SIG-M5 treated with dmso at 0.1 percent for 504 hours (cell line): ENCODE measurements around the gene ABCA1.

ENCODE experiments used
- DNase-seq: peaks from one replicate; lab custom pipeline; 2025; ENCODE audit not compliant: unreplicated experiment; lab: John Stamatoyannopoulos, UW

Gene ABCA1

DNA sequence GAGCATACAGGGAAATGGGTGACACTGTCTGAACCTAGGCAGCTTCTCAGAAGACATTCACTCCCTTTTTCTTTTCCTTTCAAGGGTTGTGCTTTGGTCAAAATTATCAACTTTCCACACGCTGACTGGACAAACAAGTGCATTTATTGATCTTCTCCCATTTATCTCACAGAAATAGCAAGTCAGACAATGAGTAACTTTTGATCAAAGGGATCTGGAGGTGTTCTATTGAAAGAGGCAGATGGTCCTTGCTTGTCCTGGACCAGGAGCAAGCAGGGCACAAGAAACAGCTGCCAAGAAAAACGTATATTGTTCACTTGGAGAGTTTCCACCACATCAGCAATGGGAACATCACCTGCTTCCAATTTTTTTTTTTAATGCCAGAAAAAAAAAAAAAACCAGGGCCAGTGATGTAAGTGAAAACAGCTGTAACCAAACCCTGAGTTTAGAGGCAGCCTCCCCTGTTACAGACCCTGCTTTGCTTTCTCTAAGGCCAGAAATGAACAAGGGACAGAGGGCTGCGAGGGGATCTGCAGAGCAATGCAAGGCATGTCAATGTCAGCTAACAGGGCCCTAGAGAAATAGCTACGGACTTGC lies 84.2 kb downstream of the ABCA1 start:
- DNase-seq: no peak

DNA sequence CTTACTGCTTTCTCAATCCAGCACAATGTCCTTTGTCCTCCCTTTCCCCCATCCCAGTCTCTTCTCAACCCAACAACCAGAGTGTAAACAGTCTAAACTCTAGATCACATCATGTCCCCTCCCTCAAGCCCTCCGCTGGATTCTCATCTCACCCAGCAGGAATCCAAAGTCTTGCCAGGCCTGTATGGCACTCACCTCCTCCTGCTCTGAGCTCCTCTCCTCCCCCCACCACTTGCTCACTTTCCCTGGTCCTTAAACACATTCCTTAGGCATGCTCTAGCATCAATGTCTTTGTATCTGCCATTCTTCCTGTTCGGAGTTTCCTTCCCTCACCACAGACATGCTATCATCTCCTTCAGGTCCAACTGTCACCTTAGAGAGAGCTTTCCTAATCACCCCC lies 85.3 kb downstream of the ABCA1 start:
- DNase-seq: no peak

DNA sequence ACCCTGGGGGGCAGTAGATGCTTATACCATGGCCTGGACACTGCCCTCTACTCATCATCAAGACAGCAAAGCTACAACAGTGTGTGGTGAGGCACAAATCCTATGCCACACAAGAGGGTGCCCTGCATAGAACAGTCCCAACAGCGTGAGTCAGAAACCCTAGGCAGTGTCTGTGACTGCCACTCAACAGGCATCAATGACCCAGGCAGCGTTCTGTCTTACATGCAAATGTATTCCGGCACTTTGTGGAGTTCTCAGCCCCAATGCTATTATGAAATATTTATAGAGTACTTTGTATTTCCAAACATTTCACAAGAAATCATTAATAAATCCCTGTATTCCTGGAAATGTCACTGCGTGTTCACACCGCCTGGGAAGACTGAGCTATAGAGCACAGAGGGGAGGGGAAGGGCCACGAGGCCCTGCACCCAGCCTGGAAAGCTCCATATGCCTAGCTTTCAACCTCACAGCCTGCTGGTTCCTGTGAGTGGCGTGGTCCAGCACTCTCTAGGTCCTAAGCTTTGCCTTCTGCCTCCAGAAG lies 86.3 kb downstream of the ABCA1 start:
- DNase-seq: no peak

DNA sequence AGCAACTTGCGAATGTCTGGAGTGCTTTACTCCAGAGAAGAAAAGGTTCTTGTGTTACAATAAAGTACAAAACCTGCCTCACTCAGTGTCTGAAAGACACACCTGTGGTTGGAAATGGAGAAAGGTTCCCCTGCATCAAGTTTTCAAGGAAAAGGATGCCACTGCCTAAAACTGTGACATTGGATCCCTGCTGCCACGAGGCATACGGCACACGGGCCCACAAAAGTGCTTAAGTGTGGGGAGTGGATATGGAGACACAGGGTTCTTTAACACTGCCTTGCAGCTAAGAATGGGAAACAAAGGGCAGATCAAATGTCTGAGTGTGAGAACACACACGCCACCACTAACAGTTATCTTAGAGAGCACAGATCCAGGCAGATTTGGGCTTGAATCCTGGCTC lies 89.0 kb downstream of the ABCA1 start:
- DNase-seq: no peak

DNA sequence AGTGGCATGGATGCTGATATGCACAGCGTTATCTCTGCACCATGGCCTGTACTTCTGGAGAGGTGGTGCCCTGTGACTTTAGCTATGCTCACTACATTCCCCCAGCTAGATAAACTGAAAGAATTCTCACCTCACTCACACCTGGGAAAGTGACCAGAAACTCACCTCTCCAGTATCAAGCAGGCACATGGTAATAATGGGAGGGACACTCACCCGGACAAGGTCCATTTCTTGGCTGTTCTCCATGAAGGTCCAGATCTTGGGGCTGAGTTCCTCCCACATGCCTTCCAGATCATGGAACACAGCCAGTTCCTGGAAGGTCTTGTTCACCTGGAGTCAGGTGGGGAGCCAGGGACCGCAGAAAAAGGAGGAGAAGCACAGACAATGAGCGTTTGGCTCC lies 91.2 kb downstream of the ABCA1 start:
- DNase-seq: no peak

DNA sequence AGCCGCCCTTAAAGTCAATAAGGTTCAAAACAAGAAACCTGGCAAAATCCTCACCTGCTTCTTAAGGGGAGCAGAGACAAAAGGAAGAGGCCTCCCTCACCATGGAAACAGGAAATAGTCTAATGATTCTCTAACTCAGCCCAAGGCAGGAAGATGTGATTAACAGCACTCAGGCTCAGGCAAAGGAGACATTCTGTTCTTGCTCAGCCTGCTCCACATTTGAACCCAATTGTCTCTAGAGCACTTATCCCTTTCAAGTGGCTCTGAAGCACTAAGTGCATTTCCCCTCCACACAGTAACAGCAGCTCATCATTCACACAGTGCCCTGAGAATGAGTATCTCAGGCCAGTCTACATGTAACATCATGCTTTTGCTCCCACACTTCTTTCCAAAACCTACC lies 91.7 kb downstream of the ABCA1 start:
- no peak for DNase-seq

DNA sequence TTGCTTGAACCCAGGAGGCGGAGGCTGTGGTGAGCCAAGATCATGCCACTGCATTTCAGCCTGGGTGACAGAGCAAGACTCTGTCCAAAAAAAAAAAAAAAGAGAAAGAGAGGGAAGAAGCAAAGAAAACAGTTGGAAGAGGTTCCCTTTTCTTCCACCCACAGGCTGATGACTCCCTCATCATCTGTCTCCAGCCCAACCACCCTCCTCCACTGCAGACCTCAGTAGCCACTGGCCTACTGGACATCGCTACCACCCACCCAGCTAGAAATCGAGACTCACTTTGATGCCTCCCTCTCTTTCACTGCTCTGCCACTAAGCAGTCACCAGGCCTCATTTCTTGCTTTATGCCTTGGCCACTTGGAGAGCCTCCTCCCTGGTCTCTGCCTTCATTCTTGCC lies 92.8 kb downstream of the ABCA1 start:
- DNase-seq: no peak

DNA sequence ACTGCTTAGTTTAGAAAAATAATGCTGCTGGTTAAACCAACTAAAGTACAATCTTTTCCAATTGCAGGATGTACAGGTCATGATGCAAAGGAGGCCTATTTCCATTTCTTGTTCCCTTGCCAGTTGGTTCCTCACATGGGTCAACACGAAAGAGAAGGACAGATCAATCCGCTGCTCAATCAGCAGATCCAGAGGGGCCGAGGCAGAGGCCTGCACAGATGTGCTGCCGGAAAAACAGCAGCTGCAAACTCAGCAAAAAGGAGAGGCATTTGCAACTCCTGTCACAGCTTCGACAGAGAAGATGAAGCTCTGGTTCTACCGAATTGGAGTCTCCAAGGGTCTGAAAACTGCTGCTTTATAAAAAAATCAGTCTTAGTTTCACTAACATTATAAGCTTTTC lies 94.3 kb downstream of the ABCA1 start:
- DNase-seq: no peak

DNA sequence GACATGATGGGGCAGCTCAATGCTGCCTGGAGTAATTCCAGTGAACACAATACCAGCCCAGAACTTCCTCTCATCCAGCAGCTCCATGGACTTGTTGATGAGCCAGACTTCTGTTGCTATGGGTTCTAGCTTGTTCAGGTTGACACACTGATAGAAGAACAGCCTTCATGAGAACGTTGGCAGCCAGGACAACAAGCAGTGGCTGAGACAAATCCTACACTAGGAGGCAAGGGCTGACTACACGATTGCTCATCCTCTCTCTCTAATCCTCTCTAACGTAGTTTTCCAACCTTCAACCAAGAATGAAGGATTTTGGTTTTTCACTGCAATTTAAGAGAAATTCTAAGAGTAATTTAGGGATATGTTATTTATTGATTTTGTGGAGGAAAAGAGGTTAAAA lies 96.3 kb downstream of the ABCA1 start:
- DNase-seq: no peak

DNA sequence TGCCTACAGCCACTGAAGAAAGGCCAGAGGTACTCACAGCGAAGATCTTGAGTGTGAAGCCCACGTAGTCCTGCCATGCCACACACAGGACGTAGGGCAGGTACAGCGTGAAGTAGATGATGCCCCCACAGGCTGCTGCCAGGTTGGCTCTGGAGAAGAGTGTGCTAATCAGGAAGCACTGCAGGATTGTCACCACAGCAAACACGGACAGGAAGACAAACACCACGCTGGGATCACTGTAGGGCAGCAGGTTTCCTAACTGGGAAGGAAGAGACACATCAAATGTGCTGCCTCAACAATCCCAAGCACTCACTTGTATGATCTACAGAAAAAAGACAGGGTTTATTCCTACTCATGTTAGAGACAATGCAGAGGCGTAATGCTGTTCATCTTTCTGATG lies 101.0 kb downstream of the ABCA1 start:
- DNase-seq: no peak

DNA sequence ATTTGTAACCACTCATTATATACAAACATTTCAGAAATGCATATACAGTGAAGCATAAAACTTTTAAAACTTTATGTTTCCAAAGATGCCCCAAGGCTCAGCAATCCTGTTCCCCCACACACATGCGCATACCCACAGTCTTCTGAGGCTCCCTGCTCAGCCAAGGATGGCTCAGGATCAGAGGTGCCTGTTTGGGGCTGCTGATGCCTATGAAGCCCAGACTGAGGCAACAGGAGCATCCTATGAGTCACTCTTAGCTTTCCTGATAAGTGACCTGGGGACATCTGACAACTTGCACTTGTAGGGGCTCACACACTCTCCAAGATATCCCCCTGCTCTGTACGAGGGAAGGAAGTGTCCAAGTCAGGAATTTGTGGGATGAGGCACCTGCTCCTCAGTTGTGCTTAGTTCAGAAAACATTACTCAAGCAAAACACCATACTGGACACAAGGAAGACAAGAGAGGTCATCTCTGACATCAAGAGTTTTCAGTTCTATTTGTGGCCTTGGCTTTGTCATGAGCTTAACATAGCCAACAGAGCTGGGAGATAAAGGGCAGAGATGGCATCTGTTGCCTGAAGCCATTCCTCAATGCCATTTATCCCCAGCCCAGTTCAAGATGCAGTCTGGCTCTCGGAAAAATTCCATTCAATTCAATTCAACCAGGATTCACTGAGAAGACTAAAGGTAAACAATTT lies 101.7 kb downstream of the ABCA1 start:
- DNase-seq: no peak

DNA sequence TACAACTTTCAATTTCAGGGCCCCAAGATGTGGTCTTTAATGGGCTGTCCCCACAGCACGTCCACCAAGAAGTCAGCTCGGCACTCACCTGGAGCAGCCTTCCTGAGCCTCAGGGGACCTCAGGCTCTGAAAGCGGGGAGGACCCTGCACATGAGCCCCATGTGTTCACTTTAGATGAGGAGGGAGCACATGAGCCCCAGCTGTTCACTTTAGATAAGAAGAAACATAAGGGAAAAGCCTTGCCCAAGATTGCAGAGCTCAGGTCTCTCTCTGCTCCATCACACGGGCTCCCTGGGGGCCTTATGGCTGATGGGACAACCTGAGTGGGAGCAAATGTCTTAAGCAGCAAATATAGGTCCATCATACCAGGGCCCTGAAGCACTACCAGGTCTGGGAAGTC lies 107.6 kb downstream of the ABCA1 start:
- DNase-seq: no peak

DNA sequence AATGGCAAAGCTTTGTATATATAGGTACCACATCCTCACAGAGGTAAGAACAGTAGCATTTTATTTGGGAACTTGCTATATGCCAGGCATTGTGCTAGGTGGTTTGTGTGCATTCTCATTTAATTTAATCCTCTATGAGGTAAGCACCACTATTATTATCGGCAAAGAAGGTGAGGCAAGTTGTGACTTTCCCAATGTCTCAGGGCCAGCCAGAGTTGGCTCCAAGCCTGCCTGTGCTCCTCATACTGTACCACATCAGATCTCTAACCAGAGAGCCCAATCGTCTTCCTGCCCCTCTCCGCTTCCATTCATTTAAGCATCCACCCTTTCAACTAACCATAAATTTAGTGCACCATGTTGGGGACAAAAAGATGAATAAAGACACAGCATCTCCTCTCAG lies 108.9 kb downstream of the ABCA1 start:
- DNase-seq: no peak

DNA sequence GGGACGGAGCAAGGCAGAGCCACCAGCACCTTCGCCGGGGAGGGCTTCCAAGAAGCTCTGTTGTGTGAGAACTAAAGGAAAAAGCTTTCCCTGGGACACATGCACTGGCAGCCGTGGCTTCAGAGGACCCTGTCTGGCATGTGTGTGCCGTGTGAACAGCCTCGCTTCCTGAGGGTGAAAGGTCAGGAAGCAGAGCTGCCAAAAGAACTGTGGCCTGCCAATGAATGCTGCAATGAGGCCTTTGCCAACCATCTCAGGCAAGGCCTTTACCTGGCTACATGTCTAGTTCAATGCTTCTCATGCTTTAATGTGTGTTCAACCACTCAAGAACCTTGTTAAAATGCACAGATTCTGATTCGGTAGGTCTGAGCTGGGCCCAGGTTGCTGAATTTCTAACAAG lies 110.5 kb downstream of the ABCA1 start:
- no peak for DNase-seq

DNA sequence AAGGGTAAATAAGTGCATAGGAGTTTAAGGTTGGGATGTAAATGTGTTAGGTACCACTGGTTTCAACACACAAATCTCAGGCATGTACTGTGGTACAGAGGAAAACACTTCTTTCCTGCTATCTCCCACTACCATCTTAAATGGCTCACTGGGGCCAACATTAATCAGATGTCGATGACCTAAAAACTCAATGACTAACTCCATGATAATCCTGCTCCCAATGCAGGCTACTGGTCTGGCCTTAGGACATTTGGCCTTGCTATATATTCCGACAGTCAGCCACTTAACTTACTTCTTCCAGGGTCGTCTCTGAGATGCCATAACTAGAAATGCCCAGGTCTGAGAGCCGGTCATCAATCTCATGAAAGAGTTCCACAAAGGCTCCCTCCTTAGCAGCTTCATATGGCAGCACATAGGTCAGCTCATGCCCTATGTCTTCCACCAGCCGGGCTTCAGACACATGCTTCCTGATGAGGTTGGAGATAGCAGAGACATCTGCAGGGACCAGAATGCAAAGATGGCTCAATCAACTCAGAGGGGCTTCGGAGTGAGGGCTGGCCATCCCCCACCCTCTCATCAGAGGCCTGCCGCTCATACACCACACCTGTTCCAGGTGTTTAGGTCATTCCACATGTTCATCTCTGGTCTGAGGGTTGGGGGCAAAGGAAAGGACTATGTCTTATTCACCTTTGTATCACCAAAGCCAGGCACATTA lies 111.9 kb downstream of the ABCA1 start:
- no peak for DNase-seq

DNA sequence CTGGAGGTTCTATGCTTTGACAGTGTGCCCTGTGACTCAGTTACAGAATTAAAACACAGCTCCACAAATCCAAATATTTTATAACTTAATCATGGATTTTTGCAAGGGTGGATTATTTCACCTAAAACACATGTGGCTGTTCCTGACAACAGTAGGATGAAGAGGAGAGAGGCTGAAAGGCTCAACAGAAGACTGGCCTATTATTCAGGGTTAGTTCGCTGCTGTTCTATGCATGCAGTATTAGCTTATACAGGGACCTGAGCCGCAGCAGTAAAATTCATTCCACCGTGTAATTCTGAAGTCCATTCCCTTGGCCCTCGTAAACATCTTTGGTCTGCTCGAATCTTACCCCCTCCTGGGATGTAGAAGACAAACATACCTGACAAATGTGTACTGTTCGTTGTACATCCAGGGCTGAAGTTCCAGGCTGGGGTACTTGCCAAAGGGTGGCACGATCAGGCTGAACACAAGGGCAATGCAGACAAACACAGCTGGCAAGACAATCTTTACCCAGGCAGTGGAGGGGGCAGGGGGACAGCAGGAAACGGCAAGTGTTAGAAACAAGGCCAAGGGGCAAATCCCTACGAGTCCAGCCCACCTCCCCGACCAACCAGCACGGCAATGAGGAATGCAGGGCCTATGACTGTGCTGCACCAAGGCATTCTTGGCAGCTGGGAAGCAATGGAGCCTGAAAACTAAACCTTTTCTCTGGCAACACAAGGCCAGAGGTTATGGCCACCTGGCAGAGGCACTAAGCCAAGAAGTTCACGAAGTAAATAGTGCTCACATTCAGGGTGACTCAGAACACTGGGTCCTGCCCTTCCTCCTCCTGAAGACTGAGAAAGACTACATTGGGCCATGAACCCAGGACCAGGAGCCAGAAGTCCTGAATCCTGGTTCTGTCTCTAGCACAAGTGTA lies 117.3 kb downstream of the ABCA1 start:
- DNase-seq: no peak

DNA sequence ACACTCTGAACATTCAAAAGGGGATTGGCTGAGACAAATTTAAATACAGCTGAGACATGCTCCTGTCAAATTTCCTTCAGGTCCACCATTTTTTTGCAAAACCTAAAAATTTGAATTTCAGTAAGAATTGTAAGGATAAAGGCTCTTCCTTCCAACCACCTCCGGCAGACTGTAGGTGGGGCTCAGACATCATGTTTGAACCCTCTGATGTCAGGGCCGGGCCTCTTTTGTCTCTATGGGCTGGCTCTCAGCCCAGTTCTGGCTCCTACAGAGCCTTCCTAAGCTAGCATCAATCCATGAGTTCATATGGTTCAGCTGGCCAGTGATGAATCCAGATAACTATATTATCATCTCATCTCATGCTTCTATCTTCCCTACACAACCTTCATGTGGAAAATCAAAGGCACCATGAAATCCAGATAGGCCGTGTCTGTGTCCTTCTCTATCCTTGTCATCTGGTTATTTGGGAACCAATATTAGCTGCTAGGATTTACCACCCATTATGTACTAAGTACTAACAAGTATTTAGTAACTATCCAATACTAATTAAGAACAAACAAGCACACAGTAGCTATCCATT lies 119.8 kb downstream of the ABCA1 start:
- DNase-seq: no peak

DNA sequence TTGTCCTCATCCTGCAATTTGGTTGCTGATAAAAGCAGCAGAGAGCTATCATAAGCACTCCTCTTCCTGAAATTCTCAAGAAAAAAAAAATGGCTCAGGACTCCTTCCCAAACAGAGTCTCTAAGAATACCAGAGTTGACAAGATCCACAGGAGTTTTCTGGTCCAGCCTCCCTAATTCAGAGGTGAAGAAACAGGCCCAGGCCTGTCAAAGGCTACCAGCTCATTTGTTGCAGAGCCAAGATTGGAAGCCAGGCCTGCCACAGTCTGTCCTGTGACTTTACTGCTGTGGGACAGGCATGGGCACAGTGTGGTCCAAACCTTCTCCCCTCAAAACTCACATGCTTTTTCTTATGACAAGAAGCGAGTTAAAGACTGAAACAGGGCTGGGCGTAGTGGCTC lies 122.5 kb downstream of the ABCA1 start:
- no peak for DNase-seq

DNA sequence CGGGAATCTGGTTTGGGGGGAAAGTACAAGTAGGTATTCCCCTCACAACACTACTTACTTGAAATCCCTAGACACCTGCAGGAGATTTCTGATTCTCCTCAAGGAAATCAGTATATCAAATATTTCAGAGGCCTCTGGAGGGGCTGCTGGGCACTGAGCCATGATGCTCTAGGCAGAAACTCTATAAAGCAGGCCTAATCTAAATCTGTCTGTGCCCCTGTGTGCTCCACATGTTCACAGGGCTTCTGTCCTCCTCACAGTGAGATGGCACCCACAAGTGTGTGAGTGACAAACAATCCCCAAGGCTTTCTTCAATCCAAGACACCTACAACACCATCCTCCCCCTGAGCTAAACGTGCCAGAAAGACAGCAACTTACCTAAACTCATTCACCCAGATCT lies 125.0 kb downstream of the ABCA1 start:
- DNase-seq: no peak

DNA sequence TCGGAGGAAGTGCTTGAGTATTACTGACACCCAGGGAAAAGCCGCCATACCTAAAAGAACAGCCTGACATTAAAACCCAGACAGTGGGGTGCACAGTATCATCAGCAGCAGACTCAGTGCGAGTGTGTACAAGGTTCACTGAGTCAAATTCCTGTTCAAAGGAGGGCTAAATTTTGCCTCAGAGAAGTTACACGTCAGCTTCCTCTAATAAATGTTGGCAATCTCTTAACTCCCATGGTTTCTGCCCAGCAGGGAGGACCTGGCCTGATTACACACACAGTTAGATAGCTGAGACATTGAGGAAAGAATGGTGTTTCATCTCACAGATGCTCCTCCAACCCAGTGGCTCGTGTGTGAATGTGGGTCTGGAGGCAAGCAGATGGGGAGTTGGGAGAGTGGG lies 125.8 kb downstream of the ABCA1 start:
- no peak for DNase-seq
